Osteoblast (primary cell): Measurements from ENCODE around the gene VAPA. TPM values are rescaled to one million over a fixed set of nuclear protein-coding genes. Genes with fewer than 3 reads are reported as not detected.

Source experiments
- DNase-seq: peaks from one replicate; pipeline ENCODE4 v3.0.0; 2011; ENCODE audit warnings: low spot score, mixed read lengths; ENCODE audit not compliant: insufficient read length; ENCODE audit errors: missing footprints
- H2AFZ ChIP-seq: 2 replicates; pipeline ENCODE4 v1.6.0; 2011; ENCODE audit warnings: mild to moderate bottlenecking, low read length
- H3K27ac ChIP-seq: 2 replicates; pipeline ENCODE4 v1.5.1; 2011; ENCODE audit warnings: mild to moderate bottlenecking, low read depth, low read length, moderate library complexity
- H3K27me3 ChIP-seq: 2 replicates; pipeline ENCODE4 v1.6.0; 2012; ENCODE audit warnings: mild to moderate bottlenecking, control low read depth, inconsistent platforms, low read length, moderate library complexity; ENCODE audit not compliant: insufficient read depth
- H3K36me3 ChIP-seq: 2 replicates; pipeline ENCODE4 v1.5.1; 2011; ENCODE audit warnings: mild to moderate bottlenecking, low read length, control low read depth, moderate library complexity; ENCODE audit not compliant: insufficient read depth
- H3K4me1 ChIP-seq: 2 replicates; pipeline ENCODE4 v1.5.1; 2011; ENCODE audit warnings: mild to moderate bottlenecking, low read length, control low read depth, moderate library complexity; ENCODE audit not compliant: insufficient read depth
- H3K4me2 ChIP-seq: 2 replicates; pipeline ENCODE4 v1.6.0; 2011; ENCODE audit warnings: mild to moderate bottlenecking, low read length; ENCODE audit not compliant: insufficient read depth
- H3K4me3 ChIP-seq: fragments of 200-600 bp; sonication (generic); 3 replicates; pipeline ENCODE4 v1.5.1; 2012; ENCODE audit warnings: mild to moderate bottlenecking, low read length, inconsistent platforms; ENCODE audit not compliant: insufficient read depth
- H3K79me2 ChIP-seq: 2 replicates; pipeline ENCODE4 v1.6.0; 2012; ENCODE audit warnings: mild to moderate bottlenecking, low read length, control low read depth, inconsistent platforms; ENCODE audit not compliant: insufficient read depth
- H3K9me3 ChIP-seq: 2 replicates; pipeline ENCODE4 v1.5.1; 2011; ENCODE audit warnings: low read depth, low read length, control low read depth
- H4K20me1 ChIP-seq: 2 replicates; pipeline ENCODE4 v1.6.0; 2012; ENCODE audit warnings: mild to moderate bottlenecking, low read length, control low read depth; ENCODE audit not compliant: insufficient read depth
- total RNA-seq: library from RNA; depleted of rRNA; stranded (reverse); fragments of >200 nt; gene quantifications from 2 replicates; pipeline ENCODE4 v1.2.3, GENCODE V29; 2012
- TF ChIP-seq, protein P1 (sequence below): IDR thresholded peaks from 2 replicates; pipeline ENCODE4 v1.5.1; 2011; ENCODE audit warnings: mild to moderate bottlenecking, low read depth, low read length, moderate library complexity; ENCODE audit errors: extremely low read depth

VAPA gene
- total RNA-seq, 1 donor: 316 TPM

DNA sequence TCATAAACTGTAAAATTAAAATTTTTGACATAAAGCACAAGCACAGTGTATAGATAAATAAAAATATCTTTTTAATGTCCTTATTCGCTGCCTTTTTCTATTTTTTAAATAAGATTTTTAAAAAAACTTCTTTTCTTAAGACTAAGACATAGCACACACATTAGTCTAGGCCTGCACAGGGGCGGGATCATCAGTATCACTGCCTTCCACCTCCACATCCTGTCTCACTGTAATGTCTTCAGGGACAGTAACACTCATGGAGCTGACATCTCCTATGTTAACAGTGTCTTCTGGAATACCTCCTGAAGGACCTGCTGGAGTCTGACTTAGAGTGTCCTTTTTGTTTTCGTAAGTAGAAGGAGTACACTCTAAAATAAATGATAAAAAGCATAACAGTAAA lies 33.0 kb downstream of the VAPA start:
- H4K20me1 ChIP-seq: peaks cover 14% of the 10 kb centered on the region
- no peaks in the 10 kb centered on the region for H3K9me3 ChIP-seq
- H3K4me1 ChIP-seq: peaks cover 8% of the 10 kb centered on the region
- peaks cover 63% of the 10 kb centered on the region for H3K36me3 ChIP-seq
- peaks cover 61% of the 10 kb centered on the region for H3K79me2 ChIP-seq
- H3K4me2 ChIP-seq: no peak overlapping the region
- no peak overlapping the region for H3K4me3 ChIP-seq
- TF ChIP-seq, protein P1, sequence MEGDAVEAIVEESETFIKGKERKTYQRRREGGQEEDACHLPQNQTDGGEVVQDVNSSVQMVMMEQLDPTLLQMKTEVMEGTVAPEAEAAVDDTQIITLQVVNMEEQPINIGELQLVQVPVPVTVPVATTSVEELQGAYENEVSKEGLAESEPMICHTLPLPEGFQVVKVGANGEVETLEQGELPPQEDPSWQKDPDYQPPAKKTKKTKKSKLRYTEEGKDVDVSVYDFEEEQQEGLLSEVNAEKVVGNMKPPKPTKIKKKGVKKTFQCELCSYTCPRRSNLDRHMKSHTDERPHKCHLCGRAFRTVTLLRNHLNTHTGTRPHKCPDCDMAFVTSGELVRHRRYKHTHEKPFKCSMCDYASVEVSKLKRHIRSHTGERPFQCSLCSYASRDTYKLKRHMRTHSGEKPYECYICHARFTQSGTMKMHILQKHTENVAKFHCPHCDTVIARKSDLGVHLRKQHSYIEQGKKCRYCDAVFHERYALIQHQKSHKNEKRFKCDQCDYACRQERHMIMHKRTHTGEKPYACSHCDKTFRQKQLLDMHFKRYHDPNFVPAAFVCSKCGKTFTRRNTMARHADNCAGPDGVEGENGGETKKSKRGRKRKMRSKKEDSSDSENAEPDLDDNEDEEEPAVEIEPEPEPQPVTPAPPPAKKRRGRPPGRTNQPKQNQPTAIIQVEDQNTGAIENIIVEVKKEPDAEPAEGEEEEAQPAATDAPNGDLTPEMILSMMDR: no peak
- DNase-seq: no peak
- H3K27ac ChIP-seq: no peak overlapping the region
- H3K27me3 ChIP-seq: no peaks in the 10 kb centered on the region
- H2AFZ ChIP-seq: no peak overlapping the region

DNA sequence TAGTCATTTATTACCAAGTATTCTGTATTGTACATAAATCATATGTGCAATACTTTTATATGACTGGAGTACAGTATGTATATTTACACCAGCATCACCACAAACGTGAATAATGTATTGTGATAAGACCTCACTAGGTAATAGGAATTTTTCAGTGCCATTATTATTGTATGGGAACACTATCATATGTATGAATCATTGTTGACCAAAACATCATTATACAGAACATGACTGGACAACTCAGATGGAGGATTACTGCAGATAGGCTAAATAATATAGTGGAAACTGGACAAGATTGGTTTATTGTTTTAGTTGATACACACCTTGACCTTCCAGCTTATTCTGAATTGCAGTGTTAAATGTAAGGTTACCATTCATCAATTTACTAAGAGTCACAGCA lies 33.4 kb downstream of the VAPA start:
- Histone ChIP-seq H2AFZ (no peak overlapping the region), H4K20me1 (peaks cover 17% of the 10 kb centered on the region), H3K36me3 (peaks cover 65% of the 10 kb centered on the region), H3K79me2 (peaks cover 60% of the 10 kb centered on the region), H3K4me1 (peaks cover 10% of the 10 kb centered on the region), H3K27ac (no peak overlapping the region), H3K4me3 (no peak overlapping the region), H3K27me3 (no peaks in the 10 kb centered on the region), H3K4me2 (no peak overlapping the region), H3K9me3 (no peaks in the 10 kb centered on the region)
- TF ChIP-seq, protein P1: no peak
- no peak for DNase-seq

DNA sequence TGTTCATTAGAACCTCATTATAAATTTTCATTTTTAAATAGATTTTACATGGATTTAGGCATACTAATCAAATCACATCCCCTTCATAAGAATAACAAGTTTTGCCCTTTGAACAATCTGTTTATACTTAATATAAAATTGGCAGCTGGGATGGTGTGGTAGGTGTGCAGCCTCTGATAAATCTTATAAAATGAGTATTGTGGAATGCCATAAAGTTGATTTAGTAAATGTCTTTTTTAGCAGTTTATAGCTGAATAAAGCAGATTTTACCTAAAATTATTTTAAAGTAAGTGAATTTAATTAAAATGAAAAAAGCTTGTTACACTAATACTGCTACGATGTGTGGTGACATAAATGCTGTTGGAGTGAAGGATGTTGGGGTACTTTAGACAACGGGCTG lies 35.5 kb downstream of the VAPA start:
- no peaks in the 10 kb centered on the region for H3K9me3 ChIP-seq
- H3K36me3 ChIP-seq: peaks cover 69% of the 10 kb centered on the region
- no peak overlapping the region for H3K4me3 ChIP-seq
- peaks cover 17% of the 10 kb centered on the region for H3K4me1 ChIP-seq
- H4K20me1 ChIP-seq: peaks cover 33% of the 10 kb centered on the region
- TF ChIP-seq, protein P1: no peak
- H3K27ac ChIP-seq: peak overlapping the region; percentile 11
- peaks cover 63% of the 10 kb centered on the region for H3K79me2 ChIP-seq
- H3K27me3 ChIP-seq: no peaks in the 10 kb centered on the region
- DNase-seq: no peak
- no peak overlapping the region for H2AFZ ChIP-seq
- H3K4me2 ChIP-seq: no peak overlapping the region

DNA sequence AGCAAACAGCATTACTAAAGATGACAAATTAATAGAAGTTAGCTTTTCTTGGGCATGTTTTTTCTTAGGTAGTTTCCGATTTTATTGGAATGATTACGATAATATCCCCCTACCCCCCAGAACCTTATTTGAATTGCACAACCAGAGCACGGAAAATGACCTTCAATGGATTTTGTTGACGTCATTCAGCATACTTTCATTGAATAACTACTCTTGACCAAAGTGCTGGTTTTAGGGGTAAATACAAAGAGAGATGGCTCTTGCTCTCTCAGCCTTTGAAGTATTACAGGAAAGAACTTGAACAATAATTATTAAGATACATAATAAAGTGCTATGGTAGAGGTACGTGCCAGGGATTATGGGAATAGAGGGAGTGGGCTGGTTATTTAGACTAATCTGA lies 36.0 kb downstream of the VAPA start:
- Histone ChIP-seq H3K79me2 (peaks cover 62% of the 10 kb centered on the region), H3K36me3 (peaks cover 69% of the 10 kb centered on the region)
- TF ChIP-seq, protein P1: no peak

More for the DNA sequence above, 36.0 kb downstream of the VAPA start:
- Histone ChIP-seq H3K4me1 (peaks cover 17% of the 10 kb centered on the region), H3K4me3 (no peak overlapping the region), H3K9me3 (no peaks in the 10 kb centered on the region), H2AFZ (no peak overlapping the region), H3K27ac (peak overlapping the region; percentile 11), H4K20me1 (peaks cover 37% of the 10 kb centered on the region), H3K4me2 (no peak overlapping the region), H3K27me3 (no peaks in the 10 kb centered on the region)
- DNase-seq: no peak
